HG02840 (cell line): ENCODE data around the gene ALG5.

Experiments used
- ATAC-seq: cut with Tn5 transposase; IDR thresholded peaks from one replicate; pipeline ENCODE4 v1.9.1; 2021; ENCODE audit warnings: mild to moderate bottlenecking, moderate library complexity, moderate number of reproducible peaks; ENCODE audit not compliant: unreplicated experiment, low FRiP score

ALG5 gene

GRCh38 chr13:36999054-36999714 is at the start of gene ALG5:
TSS of gene ALG5 (minus strand) at chr13:36999340. CDS start at chr13:36999300, 40 bp downstream.
- ATAC-seq, result peak; percentile 56

DNA sequence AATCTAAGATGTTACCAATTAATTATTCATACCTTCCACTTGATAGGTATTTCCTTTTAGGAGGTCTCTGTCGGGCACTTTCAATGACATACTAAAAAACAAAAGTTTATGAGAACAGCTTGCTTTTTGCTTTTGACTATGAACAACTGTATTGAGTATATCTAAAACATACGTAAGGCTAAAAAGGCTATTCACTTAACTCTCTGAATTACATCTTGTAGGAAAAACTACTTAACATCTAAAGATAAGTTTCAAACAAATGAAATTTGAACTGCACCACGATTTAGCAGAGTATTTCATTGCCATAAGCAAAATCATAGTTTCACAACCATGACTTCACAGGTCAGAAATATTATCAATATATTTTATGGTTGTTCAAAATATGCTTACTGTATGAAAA is 48.7 kb upstream of the ALG5 start:
- ATAC-seq, result no peak

DNA sequence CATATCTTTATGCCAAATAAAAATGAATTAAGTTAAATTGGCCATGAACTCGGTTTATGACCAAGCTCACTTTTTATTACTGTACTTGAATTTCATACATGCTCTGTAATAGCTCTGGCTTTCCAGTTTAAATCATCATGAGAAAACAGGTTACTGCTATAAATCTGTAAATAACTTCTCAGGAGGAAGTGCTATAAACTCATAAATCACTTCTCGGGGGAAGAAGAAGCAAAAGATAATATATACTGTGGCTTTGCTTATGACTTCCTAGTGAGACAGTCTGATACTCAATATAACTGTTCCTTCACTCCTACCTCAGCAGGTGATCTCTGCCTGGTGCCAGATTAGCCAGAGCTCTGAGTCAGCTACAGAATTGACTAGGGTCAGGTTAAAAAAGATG is 47.9 kb upstream of the ALG5 start:
- ATAC-seq, result no peak

DNA sequence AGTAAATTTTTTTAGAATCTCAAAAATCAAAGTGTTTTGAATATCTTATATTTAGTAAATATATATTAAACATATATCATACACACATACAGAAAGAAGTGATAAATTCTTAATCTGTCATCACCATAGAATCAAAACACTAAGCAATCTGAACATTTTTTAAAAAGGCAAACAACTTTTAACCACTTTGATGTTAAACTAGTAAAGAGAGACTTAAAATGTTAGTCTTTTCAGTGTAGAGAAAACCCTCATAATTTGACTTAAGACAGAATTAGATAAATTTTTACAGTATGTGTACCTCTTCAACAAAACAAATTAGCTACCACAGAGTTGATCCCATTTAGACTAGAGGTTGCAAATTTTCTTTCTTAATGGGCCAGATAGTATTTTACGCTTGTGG is 46.9 kb upstream of the ALG5 start:
- ATAC-seq, result no peak

DNA sequence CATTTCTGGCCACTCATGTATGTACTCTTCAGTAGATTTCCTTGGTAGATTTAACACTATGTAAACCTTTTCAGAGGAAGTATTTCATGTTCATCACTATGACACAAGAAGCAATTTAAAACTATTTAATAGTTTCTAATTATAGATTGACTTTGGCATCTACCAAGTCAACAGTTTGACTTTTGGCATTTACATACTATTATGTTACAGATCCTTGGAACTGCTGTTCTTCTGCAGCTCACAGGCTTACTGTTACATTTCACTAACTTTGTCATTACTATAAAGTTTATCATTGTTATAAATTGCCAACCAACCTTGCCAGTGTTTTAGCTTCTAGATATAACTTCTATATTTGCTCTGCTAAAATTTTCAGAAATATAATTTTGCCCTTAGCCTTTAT is 41.6 kb upstream of the ALG5 start:
- ATAC-seq, result no peak

GRCh38 chr13:37039896-37040295 is 40.8 kb upstream of the ALG5 start:
- no peak for ATAC-seq

DNA sequence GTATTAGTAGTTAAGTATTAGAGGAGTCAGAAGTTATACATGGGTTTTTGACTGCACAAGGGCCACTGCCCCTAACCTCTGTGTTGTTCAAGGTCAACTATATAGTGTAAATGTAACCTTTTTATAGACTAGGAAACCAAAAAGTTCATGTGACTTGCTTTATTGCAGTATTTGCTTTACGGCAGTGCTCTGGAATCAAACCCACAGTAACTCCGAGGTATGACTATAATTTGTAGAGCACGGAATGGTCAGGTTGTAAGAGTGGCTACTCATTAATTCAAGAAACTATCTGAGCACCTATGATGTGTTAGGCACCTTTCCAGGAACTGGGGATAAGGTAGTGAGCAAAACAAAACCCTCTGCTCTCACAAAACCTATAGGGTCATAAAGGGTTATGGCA is 38.1 kb upstream of the ALG5 start:
- no peak for ATAC-seq

- no peak for ATAC-seq
These were observed 30.5 kb upstream of the ALG5 start for GRCh38 chr13:37029617-37030016.

GRCh38 chr13:37027639-37028038 is 28.5 kb upstream of the ALG5 start:
- no peak for ATAC-seq

DNA sequence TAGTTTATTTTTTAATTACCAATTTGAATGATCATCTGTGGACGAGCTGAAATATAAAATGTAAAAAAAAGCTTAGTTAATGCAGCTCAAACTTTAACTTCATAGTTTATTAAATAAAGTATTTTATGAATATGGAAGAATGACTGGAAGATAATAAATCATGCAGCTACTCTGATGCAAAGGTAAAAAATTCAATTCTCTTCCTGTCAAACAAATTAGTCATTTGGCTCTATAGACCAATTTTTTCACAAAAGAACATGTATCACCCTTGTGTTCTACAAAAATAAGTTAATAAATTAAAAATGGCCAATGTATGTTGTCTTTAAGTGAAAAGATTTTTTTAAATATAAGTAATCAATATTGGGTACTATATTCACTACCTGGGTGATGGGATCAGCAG is 27.6 kb upstream of the ALG5 start:
- ATAC-seq, result no peak

DNA sequence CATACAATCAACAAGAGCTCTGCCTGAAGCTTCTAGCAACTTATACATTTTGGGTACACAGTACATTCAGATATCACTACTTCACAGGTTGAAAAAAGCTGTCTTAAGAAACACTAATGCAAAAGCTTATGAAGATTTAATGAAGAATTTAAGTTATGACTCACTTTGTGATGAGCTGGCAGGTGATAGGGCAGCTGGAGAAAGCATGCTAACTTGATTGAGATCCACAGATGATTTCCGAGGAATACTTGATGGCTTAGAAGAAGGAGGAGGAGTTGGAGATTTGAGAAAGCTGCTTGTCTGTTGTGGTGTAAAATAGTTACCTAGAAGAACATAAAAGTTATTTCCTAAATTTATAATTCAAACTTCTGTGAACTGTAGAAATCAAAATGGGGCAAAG is 24.7 kb upstream of the ALG5 start:
- ATAC-seq, result no peak

GRCh38 chr13:37014609-37015008 is 15.5 kb upstream of the ALG5 start:
- no peak for ATAC-seq

- ATAC-seq, result no peak
These were observed 12.6 kb upstream of the ALG5 start for GRCh38 chr13:37011788-37012187.

DNA sequence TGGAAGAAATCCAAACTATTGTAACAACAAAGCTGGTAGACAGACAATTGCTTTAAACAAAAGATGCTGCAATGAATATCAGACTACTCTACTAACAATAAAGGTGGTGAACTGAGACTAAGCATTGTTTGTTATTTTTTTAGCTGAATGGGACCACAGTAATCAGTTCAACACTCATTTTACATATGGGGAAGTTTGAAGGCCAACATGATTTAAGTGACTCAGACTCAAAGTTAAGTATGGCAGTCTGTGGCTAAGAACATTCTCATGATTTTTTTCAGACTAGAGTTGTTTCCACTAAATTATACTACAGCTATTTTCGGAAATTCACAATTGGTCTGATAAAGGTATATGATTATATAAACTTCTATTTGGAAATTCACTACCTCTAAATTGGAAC is 11.9 kb upstream of the ALG5 start:
- ATAC-seq, result no peak

- ATAC-seq, result no peak
These were observed 11.3 kb upstream of the ALG5 start for GRCh38 chr13:37010424-37010823.

DNA sequence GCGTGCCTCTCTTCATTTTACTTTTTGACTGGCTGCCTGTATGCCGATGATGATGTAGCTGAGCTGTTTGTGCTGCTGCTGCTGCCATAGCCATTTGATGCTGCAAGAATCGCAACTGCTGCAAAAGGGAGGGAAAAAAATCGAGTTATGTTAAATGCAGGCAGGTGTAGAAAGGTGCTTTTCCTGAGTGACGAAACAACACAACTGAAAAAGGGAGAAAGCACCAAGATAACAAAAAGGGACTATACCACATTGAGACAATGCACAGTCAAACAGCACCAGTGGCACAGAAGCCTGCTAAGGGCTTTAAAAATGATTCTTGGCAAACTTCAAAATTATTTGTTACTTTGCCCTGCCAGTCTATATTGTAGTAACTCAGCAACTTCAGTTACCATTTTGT is 10.6 kb upstream of the ALG5 start:
- ATAC-seq, result no peak

- ATAC-seq, result no peak
These were observed 2.7 kb upstream of the ALG5 start for GRCh38 chr13:37001921-37002250.

- ATAC-seq, result no peak
These were observed 507 bp downstream of the ALG5 start for GRCh38 chr13:36998624-36999041.

- ATAC-seq, result no peak
These were observed 1.3 kb downstream of the ALG5 start for GRCh38 chr13:36997716-36998427.

GRCh38 chr13:36992362-36992761 is 6.8 kb downstream of the ALG5 start:
- no peak for ATAC-seq

DNA sequence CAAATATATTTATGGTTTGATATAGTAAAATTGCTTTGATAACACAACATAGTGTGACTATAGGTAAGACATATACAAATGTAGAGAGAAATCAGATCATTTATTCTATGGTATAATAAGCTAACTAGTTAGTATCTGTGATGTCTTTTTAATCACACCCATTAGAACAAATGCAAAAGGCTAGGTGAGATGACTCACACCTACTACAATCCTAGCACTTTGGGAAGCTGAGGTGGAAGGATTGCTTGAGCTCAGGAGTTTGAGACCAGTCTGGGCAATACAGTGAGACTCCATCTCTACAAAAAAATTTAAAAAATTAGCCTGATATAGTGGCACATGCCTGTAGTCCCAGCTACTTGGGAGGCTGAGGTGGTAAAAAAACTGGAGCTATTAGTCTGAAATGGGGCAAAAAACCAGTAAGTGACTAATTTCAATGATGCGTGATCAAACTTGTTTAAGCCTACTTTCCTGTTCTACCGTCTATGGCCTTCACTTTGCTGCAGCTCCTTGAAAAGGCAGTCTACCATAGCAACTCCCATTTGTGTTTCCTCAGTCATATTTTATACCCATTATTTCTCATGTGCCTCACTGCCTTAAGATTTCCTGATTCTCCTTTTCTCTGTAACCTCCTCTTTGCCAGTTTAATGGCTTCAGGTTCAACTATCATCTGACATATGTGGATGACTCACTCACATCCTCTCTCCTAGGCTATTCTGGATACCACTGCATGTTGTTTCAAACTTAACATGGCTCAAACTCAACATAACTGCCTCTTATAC is 12.5 kb downstream of the ALG5 start:
- ATAC-seq, result no peak
